HepG2 (cell line): Measurements from ENCODE around the gene MICAL3. TPM values are rescaled to one million over a fixed set of nuclear protein-coding genes. Genes with fewer than 3 reads are reported as not detected.

Experiments used
- ADNP ChIP-seq: sonication (generic); formaldehyde crosslinking; IDR thresholded peaks from 2 replicates; pipeline ENCODE4 v1.4.0; 2020; ENCODE audit warnings: missing genetic modification reagents
- FOXA3 ChIP-seq: IDR thresholded peaks from 2 replicates; pipeline ENCODE4 v1.6.1; 2016; ENCODE audit warnings: missing genetic modification reagents, missing compliant biosample characterization
- GLI4 ChIP-seq: sonication (generic); formaldehyde crosslinking; IDR thresholded peaks from 2 replicates; pipeline ENCODE4 v1.5.1; 2020; ENCODE audit warnings: missing genetic modification reagents, mild to moderate bottlenecking, moderate library complexity, borderline replicate concordance
- HDAC1 ChIP-seq: sonication (generic); formaldehyde crosslinking; IDR thresholded peaks from 2 replicates; pipeline ENCODE4 v1.5.1; 2020; ENCODE audit warnings: mild to moderate bottlenecking, missing genetic modification reagents
- HNF1A ChIP-seq, 2 experiments: sonication (generic) in 1 of 2; formaldehyde crosslinking in 1 of 2; IDR thresholded peaks; 2 replicates each; pipeline versions ENCODE4 v1.4.0 to v1.6.1; 2016 to 2020; ENCODE audit warnings: borderline replicate concordance in 1 of 2, low read depth in 1 of 2, mild to moderate bottlenecking in 1 of 2, missing genetic modification reagents in 1 of 2
- KDM2A ChIP-seq: sonication (generic); formaldehyde crosslinking; IDR thresholded peaks from 2 replicates; pipeline ENCODE4 v1.4.0; 2020; ENCODE audit warnings: low read depth, missing genetic modification reagents, borderline replicate concordance
- KDM3A ChIP-seq: IDR thresholded peaks from 2 replicates; pipeline ENCODE4 v1.6.1; 2018; ENCODE audit warnings: low read depth, missing compliant biosample characterization
- NFAT5 ChIP-seq: sonication (generic); formaldehyde crosslinking; IDR thresholded peaks from 2 replicates; pipeline ENCODE4 v1.4.0; 2020; ENCODE audit warnings: missing genetic modification reagents
- PCBP2 ChIP-seq: fragments of 200-400 bp; formaldehyde crosslinking; optimal IDR thresholded peaks from 2 replicates; pipeline ENCODE3; 2018; ENCODE audit warnings: low read length, low read depth; ENCODE audit not compliant: poor library complexity, severe bottlenecking
- SSRP1 ChIP-seq: IDR thresholded peaks from 2 replicates; pipeline ENCODE4 v1.6.1; 2016; ENCODE audit warnings: control low read depth
- TBL1XR1 ChIP-seq: fragments of 150-350 bp; IDR thresholded peaks from 2 replicates; pipeline ENCODE4 v1.6.1; 2014; ENCODE audit warnings: borderline replicate concordance, low read length; ENCODE audit not compliant: partially characterized antibody
- ZNF468 ChIP-seq: sonication (generic); formaldehyde crosslinking; IDR thresholded peaks from 2 replicates; pipeline ENCODE4 v1.8.0; 2022; ENCODE audit warnings: mild to moderate bottlenecking, moderate library complexity, missing genetic modification reagents
- ZNF777 ChIP-seq: sonication (generic); formaldehyde crosslinking; IDR thresholded peaks from 2 replicates; pipeline ENCODE4 v1.4.0; 2020; ENCODE audit warnings: missing genetic modification reagents
- polyA plus RNA-seq, 8 experiments: library from polyadenylated mRNA; depleted of rRNA in 3 of 8; stranded (reverse) in 7 of 8; unstranded in 1 of 8; fragments of >200 nt; fragmentation: Illumina TruSeq in 4 of 8; extraction: Trizol in 4 of 8; gene quantifications; 2 replicates each; pipeline versions ENCODE4 v1.2.1 to v1.2.3, GENCODE V29; 2011 to 2016; ENCODE audit warnings: low read depth in 4 of 8, missing spikeins in 1 of 8, mixed read lengths in 1 of 8; ENCODE audit not compliant: insufficient read depth in 1 of 8
- total RNA-seq, 5 experiments: library from RNA; depleted of rRNA; stranded (reverse); fragments of >200 nt; fragmentation: Illumina TruSeq; extraction: Trizol; gene quantifications; 2 replicates each; pipeline ENCODE4 v1.2.3, GENCODE V29; 2016; ENCODE audit warnings: low read depth in 1 of 5
- TF ChIP-seq, protein P1 (sequence below): sonication (generic); formaldehyde crosslinking; IDR thresholded peaks from 2 replicates; pipeline ENCODE4 v1.5.0; 2020; ENCODE audit warnings: mild to moderate bottlenecking, missing genetic modification reagents, borderline replicate concordance

Gene MICAL3
- total and polyA plus RNA-seq, 2 of the 13 experiments (the other 11 are each of a cell fraction or from before 2014, with no cell fraction given), result 5.3 to 12.5 TPM

- TF ChIP-seq NFAT5 (CRISPR knock-in tag) (no peak), FOXA3 (CRISPR knock-in tag) (peak; percentile 68), PCBP2 (no peak), KDM3A (CRISPR knock-in tag) (no peak), ADNP (CRISPR knock-in tag) (peak; percentile 68; the same call in 1 of the 2 replicates), KDM2A (0 out of 2 replicates have a peak, but pooled peaks have one; percentile 31), GLI4 (CRISPR knock-in tag) (no peak), HNF1A (IDR thresholded peaks at IDR 0.05; ENCODE audit: low read depth) (no peak), HNF1A (CRISPR knock-in tag; IDR thresholded peaks at IDR 0.05; ENCODE audit: borderline replicate concordance) (no peak), ZNF468 (CRISPR knock-in tag) (no peak), HDAC1 (CRISPR knock-in tag) (no peak), SSRP1 (CRISPR knock-in tag) (no peak), TBL1XR1 (no peak), ZNF777 (no peak)
- TF ChIP-seq, protein P1, sequence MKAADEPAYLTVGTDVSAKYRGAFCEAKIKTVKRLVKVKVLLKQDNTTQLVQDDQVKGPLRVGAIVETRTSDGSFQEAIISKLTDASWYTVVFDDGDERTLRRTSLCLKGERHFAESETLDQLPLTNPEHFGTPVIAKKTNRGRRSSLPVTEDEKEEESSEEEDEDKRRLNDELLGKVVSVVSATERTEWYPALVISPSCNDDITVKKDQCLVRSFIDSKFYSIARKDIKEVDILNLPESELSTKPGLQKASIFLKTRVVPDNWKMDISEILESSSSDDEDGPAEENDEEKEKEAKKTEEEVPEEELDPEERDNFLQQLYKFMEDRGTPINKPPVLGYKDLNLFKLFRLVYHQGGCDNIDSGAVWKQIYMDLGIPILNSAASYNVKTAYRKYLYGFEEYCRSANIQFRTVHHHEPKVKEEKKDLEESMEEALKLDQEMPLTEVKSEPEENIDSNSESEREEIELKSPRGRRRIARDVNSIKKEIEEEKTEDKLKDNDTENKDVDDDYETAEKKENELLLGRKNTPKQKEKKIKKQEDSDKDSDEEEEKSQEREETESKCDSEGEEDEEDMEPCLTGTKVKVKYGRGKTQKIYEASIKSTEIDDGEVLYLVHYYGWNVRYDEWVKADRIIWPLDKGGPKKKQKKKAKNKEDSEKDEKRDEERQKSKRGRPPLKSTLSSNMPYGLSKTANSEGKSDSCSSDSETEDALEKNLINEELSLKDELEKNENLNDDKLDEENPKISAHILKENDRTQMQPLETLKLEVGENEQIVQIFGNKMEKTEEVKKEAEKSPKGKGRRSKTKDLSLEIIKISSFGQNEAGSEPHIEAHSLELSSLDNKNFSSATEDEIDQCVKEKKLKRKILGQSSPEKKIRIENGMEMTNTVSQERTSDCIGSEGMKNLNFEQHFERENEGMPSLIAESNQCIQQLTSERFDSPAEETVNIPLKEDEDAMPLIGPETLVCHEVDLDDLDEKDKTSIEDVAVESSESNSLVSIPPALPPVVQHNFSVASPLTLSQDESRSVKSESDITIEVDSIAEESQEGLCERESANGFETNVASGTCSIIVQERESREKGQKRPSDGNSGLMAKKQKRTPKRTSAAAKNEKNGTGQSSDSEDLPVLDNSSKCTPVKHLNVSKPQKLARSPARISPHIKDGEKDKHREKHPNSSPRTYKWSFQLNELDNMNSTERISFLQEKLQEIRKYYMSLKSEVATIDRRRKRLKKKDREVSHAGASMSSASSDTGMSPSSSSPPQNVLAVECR, result peak; percentile 61; the same call in 1 of the 2 replicates
These were observed 93.7 kb downstream of the MICAL3 start (continued) for GRCh38 chr22:17930455-17931313.
